Tibial artery (tissue), 4 donors: ENCODE results near the gene MT1A.
"Not testable (repeated sequence)": the region's sequence is repeated elsewhere in the genome, so short reads cannot be mapped to it uniquely, and the experiment has no call there.

ENCODE experiments used
- DNase-seq, 2 donors: peaks; one replicate each; pipeline ENCODE4 v3.0.0-alpha.2; 2019
- H3K27ac ChIP-seq, 2 donors: fragments of 200-600 bp; sonication (generic) in 1 of 2; 1 replicate in 1 of 2; 2 replicates in 1 of 2; pipeline ENCODE4 v1.5.1; 2018 to 2019; ENCODE audit warnings: mild to moderate bottlenecking in 1 of 2
- H3K27me3 ChIP-seq, 2 donors: fragments of 200-600 bp; sonication (generic) in 1 of 2; one replicate each; pipeline versions ENCODE4 v1.5.1 to v1.6.0; 2016 to 2019
- H3K36me3 ChIP-seq, 3 donors: fragments of 200-600 bp; sonication (generic) in 2 of 3; one replicate each; pipeline ENCODE4 v1.5.1; 2016 to 2019; ENCODE audit warnings: mild to moderate bottlenecking in 2 of 3
- H3K4me1 ChIP-seq, 4 donors: fragments of 200-600 bp; sonication (generic) in 2 of 4; 1 replicate in 3 of 4; 2 replicates in 1 of 4; pipeline ENCODE4 v1.5.1; 2016 to 2019
- H3K4me3 ChIP-seq, 2 donors: fragments of 200-600 bp; sonication (generic) in 1 of 2; 1 replicate in 1 of 2; 2 replicates in 1 of 2; pipeline ENCODE4 v1.5.1; 2018 to 2019; ENCODE audit warnings: mild to moderate bottlenecking in 2 of 2
- H3K9me3 ChIP-seq, 3 donors: fragments of 200-600 bp; sonication (generic) in 1 of 3; one replicate each; pipeline ENCODE4 v1.5.1; 2016 to 2019
- CTCF ChIP-seq, 2 experiments: fragments of 200-600 bp in 1 of 2; fragments of 450-650 bp in 1 of 2; IDR thresholded peaks; one replicate each; pipeline ENCODE4 v1.5.1; 2017 to 2019; ENCODE audit warnings: antibody characterized with exemption in 2 of 2, mild to moderate bottlenecking in 1 of 2, moderate library complexity in 1 of 2
- intact Hi-C: fragments of 100-400 bp; cut with DNase I; formaldehyde crosslinking; loops from one replicate; pipeline ENCODE4 v1.15.0; 2023; ENCODE audit warnings: low total_unique reads

MT1A gene

DNA sequence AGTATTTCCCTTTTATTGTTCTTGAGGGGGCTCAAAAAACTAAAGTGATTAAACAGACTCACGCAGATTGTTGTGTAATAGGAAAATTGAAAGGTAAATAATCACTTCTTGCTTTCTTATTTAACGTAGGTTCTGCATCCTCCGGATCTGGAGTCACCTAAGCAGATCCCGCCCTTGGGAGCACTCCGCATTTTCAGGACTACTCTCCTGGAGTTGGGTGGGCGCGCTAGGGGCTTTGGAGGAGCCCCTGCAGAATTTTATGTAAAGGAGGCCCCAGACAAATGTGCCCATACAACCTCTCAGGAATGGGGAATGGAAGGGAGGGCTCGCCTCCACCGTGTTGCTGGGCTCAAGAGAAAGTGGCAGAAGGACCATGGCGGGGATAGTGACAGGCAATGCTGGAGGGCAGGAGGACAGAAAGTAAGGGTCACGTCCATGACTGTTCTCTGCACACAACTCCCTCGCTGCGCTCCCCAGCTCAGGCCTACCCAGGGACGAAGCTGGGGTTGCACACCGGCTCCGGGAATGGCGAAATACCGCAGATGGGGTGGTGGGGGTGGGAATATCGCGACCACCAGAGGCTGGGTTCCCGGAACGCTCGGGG is 21.8 kb upstream of the MT1A start:
- intact Hi-C loops: no loop called here

GRCh38 chr16:56617212-56618085 is 21.0 kb upstream of the MT1A start:
- Histone ChIP-seq H3K36me3 (no peaks in the 10 kb centered on the region), H3K27me3 (no peaks in the 10 kb centered on the region), H3K4me1 (peaks cover 0 to 17% (median 11%) of the 10 kb centered on the region in 4 donors), H3K9me3 (no peaks in the 10 kb centered on the region), H3K4me3 (peak overlapping the region; percentile 46 to 54), H3K27ac (peak overlapping the region; percentile 61 to 70)
- peak; percentile 79 to 94 for DNase-seq
- TF ChIP-seq CTCF (IDR thresholded peaks at IDR 0.05): peak in 1 of 2 experiments; percentile 33
- intact Hi-C loops: no loop called here

More for the DNA sequence above, 21.8 kb upstream of the MT1A start:
- DNase-seq: no peak
- H3K9me3 ChIP-seq: no peaks in the 10 kb centered on the region
- no peak for TF ChIP-seq CTCF (IDR thresholded peaks at IDR 0.05)
- peak overlapping the region; percentile 46 to 54 for H3K4me3 ChIP-seq
- no peaks in the 10 kb centered on the region for H3K36me3 ChIP-seq
- H3K27ac ChIP-seq: peak overlapping the region; percentile 61 to 70
- peaks cover 0 to 24% (median 15%) of the 10 kb centered on the region in 4 donors for H3K4me1 ChIP-seq
- no peaks in the 10 kb centered on the region for H3K27me3 ChIP-seq

DNA sequence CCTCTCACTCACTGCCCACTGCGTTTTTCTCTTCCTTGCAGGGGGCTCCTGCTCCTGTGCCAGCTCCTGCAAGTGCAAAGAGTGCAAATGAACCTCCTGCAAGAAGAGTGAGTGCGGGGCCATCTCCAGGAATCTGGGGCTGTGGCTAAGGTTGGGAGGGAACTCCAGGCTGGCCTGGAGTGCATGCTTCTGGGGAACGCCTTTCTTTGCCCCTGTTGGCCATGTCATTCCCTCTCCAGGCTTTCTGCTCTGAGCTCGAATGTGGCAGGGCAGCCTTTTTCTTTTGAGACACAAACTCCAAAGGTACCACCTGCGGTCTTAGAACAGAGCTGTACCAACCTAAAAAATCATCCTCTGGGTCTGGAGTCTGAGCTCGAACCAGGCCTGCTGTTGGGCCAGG is 20.3 kb upstream of the MT1A start:
- Histone ChIP-seq H3K4me3 (no peak overlapping the region), H3K4me1 (peaks cover 0 to 17% (median 11%) of the 10 kb centered on the region in 4 donors), H3K27ac (peak overlapping the region; percentile 61 to 70), H3K27me3 (no peaks in the 10 kb centered on the region), H3K36me3 (no peaks in the 10 kb centered on the region), H3K9me3 (no peaks in the 10 kb centered on the region)
- intact Hi-C loops: no loop called here
- no peak for DNase-seq
- TF ChIP-seq CTCF (IDR thresholded peaks at IDR 0.05): no peak

DNA sequence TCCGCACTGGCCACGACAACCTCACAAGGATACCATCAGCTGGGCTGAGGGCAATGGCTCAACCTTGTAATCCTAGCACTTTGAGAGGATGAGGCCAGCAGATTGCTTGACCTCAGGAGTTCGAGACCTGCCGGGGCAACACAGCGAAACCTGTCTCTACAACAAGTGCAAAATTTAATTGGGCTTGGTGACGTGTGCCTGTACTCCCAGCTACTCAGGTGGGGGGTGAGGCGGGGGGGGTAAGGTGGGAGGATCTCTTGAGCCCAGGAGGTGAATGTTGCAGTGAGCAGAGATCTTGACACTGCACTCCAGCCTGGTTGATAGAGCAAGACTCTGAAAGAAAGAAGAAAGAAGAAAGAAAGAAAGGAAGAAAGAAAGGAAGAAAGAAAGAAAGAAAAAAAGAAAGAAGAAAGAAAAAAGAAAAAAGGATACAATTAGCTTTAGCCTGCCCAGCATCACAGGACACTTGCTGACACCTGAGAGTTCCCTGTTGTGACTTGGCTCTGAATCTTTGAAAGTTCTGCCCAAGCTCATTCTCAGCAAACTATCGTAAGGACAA is 18.0 kb upstream of the MT1A start:
- H3K27me3 ChIP-seq: no peaks in the 10 kb centered on the region
- intact Hi-C loops: no loop called here
- H3K9me3 ChIP-seq: no peaks in the 10 kb centered on the region
- no peak overlapping the region for H3K4me3 ChIP-seq
- H3K4me1 ChIP-seq: peaks cover 0 to 22% (median 15%) of the 10 kb centered on the region in 4 donors
- no peak for DNase-seq
- H3K36me3 ChIP-seq: no peaks in the 10 kb centered on the region
- TF ChIP-seq CTCF (IDR thresholded peaks at IDR 0.05): no peak
- no peak overlapping the region for H3K27ac ChIP-seq

DNA sequence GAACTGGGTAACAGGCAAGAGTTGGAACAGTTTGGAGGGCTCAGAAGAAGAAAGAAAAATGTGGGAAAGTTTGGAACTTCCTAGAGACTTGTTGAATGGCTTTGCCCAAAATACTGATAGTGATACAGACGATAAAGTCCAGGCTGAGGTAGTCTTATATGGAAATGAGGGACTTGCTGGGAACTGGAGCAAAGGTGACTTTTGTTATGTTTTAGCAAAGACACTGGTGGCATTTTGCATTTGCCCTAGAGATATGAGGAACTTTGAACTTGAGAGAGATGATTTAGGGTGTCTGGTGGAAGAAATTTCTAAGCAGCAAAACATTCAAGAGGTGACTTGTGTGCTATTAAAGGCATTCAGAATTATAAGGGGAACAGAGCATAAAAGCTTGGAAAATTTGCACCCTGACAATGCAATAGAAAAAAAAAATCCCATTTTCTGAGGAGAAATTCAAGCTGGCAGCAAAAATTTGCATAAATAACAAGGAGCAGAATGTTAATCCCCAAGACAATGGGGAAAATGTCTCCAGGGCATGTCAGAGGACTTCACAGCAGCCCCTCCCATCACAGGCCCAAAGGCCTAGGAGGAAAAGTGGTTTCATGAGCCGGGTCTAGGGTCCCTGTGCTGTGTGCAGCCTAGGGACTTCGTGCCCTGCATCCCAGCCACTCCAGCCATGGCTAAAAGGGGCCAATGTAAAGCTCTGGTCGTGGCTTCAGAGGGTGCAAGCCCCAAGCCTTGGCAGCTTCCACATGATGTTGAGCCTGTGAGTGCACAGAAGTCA is 16.6 kb upstream of the MT1A start:
- H3K4me1 ChIP-seq: peaks cover 0 to 20% (median 13%) of the 10 kb centered on the region in 4 donors
- DNase-seq, H3K9me3 ChIP-seq, intact Hi-C loops, H3K27me3 ChIP-seq, H3K36me3 ChIP-seq, H3K27ac ChIP-seq, H3K4me3 ChIP-seq: not testable (repeated sequence)

DNA sequence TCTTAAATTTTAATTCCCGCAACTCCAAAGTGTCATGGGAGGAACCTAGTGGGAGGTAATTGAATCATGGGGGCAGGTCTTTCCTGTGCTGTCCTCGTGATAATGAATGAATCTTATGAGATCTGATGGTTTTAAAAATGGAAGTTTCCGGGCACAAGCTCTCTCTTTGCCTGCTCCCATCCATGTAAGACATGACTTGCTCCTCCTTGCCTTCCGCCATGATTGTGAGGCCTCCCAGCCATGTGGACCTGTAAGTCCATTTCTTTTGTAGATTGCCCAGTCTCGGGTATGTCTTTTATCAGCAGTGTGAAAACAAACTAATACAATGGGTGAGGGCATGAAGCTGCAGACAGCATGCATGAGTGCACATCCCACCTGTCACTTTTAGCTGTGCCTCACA is 15.3 kb upstream of the MT1A start:
- H3K9me3 ChIP-seq, H3K27ac ChIP-seq, DNase-seq, H3K4me3 ChIP-seq, intact Hi-C loops, H3K36me3 ChIP-seq, H3K27me3 ChIP-seq: not testable (repeated sequence)
- peaks cover 0 to 16% (median 5%) of the 10 kb centered on the region in 4 donors for H3K4me1 ChIP-seq
